Esophagus squamous epithelium (tissue), 4 donors: ENCODE measurements around the gene ASTN1.

Experiments used
- POLR2A ChIP-seq, 4 donors: fragments of 450-650 bp; IDR thresholded peaks; one replicate each; pipeline ENCODE4 v1.6.1; 2017; ENCODE audit warnings: antibody characterized with exemption in 4 of 4, mild to moderate bottlenecking in 4 of 4, moderate library complexity in 3 of 4
- TF ChIP-seq, protein P1 (sequence below), 6 experiments: fragments of 450-650 bp in 4 of 6; fragments of 200-600 bp in 2 of 6; sonication (generic) in 2 of 6; IDR thresholded peaks; one replicate each; pipeline ENCODE4 v1.5.1; 2016 to 2019; ENCODE audit warnings: antibody characterized with exemption in 6 of 6, mild to moderate bottlenecking in 4 of 6, moderate library complexity in 4 of 6

DNA sequence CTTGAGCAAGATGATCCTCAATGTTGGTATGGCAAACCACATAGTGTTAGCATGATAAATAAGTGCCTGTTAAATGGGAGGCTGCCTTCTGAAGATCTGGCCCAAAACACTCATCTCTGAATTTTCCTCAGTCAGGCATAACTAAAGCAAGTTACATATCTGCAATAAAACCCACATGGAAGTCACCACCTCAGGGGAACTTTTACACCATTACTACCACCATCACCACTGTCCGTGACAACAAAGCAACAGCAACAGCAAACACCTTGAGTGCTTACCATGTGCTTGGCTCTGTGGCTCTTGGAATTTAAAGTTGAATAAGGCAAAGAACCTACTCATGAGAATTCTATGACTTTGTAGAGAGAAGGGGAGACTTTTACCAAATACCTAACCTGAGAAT lies 233.0 kb downstream of the ASTN1 start:
- TF ChIP-seq, protein P1, sequence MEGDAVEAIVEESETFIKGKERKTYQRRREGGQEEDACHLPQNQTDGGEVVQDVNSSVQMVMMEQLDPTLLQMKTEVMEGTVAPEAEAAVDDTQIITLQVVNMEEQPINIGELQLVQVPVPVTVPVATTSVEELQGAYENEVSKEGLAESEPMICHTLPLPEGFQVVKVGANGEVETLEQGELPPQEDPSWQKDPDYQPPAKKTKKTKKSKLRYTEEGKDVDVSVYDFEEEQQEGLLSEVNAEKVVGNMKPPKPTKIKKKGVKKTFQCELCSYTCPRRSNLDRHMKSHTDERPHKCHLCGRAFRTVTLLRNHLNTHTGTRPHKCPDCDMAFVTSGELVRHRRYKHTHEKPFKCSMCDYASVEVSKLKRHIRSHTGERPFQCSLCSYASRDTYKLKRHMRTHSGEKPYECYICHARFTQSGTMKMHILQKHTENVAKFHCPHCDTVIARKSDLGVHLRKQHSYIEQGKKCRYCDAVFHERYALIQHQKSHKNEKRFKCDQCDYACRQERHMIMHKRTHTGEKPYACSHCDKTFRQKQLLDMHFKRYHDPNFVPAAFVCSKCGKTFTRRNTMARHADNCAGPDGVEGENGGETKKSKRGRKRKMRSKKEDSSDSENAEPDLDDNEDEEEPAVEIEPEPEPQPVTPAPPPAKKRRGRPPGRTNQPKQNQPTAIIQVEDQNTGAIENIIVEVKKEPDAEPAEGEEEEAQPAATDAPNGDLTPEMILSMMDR (IDR thresholded peaks at IDR 0.05), result no peak
- TF ChIP-seq POLR2A (IDR thresholded peaks at IDR 0.05), result no peak
